GM21723 (cell line): ENCODE results near the gene GPR132.

Source experiments
- ATAC-seq: cut with Tn5 transposase; IDR thresholded peaks from one replicate; pipeline ENCODE4 v1.9.1; 2021; ENCODE audit warnings: mild to moderate bottlenecking, moderate library complexity; ENCODE audit not compliant: unreplicated experiment

GPR132 gene

GRCh38 chr14:105006831-105007592 is 58.2 kb downstream of the GPR132 start:
- no peak for ATAC-seq

DNA sequence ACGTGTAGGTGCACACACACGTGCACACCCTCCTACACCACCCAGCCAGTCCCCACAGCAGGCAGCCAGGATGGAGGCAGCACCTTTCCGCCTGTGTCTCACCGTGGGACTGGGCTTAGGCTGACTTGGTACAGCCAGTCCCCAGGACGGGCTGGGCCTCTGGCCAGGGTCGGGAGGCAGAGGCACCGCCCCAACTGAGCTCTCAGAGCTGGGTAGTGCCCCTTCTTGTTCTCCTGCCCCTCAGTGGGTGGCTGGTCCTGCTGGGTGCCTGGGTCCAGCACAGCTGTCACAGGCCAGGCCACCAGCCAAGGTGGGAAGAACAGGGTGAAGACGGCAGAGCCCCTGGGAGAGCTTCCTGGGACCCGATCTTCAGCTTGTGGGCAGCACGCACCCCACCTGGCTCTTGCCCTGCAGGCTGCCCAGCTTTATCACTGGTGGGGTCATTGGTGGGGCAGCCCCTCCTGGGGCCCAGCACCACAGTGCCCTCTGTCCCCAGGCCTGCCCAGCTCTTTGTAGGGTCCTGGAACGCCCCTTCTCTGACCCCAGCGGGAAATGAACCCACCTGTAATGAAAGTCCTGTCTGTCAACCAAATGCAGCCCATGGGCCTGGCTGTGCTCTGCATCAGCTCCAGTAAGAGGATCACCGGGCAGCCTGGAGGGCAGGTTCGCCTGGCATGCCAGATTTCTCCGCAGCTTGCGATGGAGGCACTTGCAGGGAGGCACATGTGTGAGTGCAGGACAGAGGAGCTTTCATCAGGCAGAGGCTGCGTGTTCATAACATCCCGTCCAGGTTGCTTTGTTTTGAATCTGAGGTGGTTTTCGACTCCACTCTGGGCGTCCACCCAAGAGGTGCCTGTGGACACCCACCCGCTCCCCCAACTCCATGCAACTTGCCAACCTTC is 59.0 kb downstream of the GPR132 start:
- no peak for ATAC-seq

GRCh38 chr14:105005329-105005928 is 59.8 kb downstream of the GPR132 start:
- no peak for ATAC-seq
